T-helper 1 cell treated with Interleukin-12 subunit alpha and Interleukin-12 subunit beta and Interleukin-4 antibody, amounts not matched to agents 30 μg/mL and 1 μg/mL, for 36 hours (primary cell): Measurements from ENCODE around the gene EXOC4.

Experiments
- H3K27ac Mint-ChIP-seq: one replicate; pipeline ENCODE4 v1.8.0; 2021; ENCODE audit warnings: mild to moderate bottlenecking, mixed read lengths
- H3K27me3 Mint-ChIP-seq: one replicate; pipeline ENCODE4 v1.8.0; 2021; ENCODE audit warnings: low read depth, mixed read lengths
- H3K36me3 Mint-ChIP-seq: one replicate; pipeline ENCODE4 v1.8.0; 2021; ENCODE audit warnings: low read depth, mixed read lengths
- H3K4me1 Mint-ChIP-seq: one replicate; pipeline ENCODE4 v1.8.0; 2021; ENCODE audit warnings: low read depth, mixed read lengths
- H3K4me3 Mint-ChIP-seq: one replicate; pipeline ENCODE4 v1.8.0; 2021; ENCODE audit warnings: mild to moderate bottlenecking, moderate library complexity, mixed read lengths
- H3K9me3 Mint-ChIP-seq: one replicate; pipeline ENCODE4 v1.8.0; 2021; ENCODE audit warnings: mixed read lengths

Gene EXOC4

DNA sequence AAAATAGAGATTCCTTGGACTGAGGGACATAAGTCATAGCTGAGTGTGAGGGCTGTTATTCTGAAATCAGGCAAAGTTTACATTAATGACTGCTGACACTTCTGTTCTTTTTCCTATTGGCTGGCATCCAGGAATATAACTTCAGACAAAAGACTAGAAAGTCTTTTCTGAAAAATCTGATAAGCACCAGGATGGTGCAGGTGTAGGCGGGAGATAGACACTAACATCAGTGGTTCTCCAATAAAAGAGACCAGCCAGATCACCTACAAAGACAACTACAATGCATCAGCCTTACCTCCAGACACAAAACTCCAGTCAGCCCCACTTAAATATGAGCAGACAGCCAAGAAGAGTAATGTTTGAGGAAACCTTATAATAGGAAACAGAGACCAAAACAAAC lies 705.9 kb downstream of the EXOC4 start:
- Mint-ChIP-seq H3K4me3 (no peak overlapping the region), H3K27me3 (no peaks in the 10 kb centered on the region), H3K27ac (no peak overlapping the region), H3K4me1 (peaks cover 1% of the 10 kb centered on the region), H3K36me3 (peaks cover 1% of the 10 kb centered on the region), H3K9me3 (no peaks in the 10 kb centered on the region)

DNA sequence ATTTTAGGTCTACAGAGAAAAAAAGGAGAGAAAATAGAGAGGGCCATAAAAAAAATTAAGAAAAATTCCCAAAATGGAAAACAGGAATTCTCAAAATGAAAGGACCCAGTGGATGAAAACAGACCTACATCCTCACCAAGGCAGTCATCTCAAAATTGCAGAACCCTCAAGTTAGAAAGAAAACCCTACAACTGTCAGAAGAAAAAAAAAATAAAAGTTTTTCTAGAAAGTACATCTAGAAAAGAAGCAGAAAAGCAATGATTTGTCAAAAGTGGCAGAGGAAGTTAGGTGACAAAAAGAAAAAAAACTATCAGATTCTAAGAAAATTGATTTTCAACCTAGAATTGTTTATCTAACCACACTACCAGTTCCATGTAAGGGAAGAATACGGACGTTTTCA lies 706.6 kb downstream of the EXOC4 start:
- Mint-ChIP-seq H3K9me3 (peaks cover 3% of the 10 kb centered on the region), H3K4me3 (no peak overlapping the region), H3K4me1 (peaks cover 1% of the 10 kb centered on the region), H3K36me3 (peaks cover 3% of the 10 kb centered on the region), H3K27ac (no peak overlapping the region), H3K27me3 (no peaks in the 10 kb centered on the region)

DNA sequence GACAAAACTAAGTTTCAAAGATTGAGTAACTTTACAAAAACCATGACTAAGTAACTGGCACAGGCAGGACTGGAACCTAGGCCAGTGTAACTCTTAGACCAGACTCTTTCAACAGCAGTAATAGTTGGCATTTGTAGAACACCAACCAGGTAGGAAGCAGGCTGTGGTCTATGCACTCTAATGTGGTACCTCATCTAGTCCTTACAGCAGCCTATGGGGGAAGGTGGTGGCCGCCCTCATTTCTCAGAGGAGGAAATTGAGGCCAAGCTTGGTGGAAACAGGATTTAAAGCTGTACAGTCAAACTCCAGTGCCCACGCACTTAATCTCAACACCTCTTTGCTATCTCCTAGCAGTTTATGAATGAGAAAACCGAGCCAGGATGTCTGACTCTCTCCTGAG lies 708.8 kb downstream of the EXOC4 start:
- no peak overlapping the region for H3K4me3 Mint-ChIP-seq
- H3K4me1 Mint-ChIP-seq: peaks cover 1% of the 10 kb centered on the region
- H3K27ac Mint-ChIP-seq: no peak overlapping the region
- peaks cover 2% of the 10 kb centered on the region for H3K36me3 Mint-ChIP-seq
- H3K9me3 Mint-ChIP-seq: peaks cover 18% of the 10 kb centered on the region
- H3K27me3 Mint-ChIP-seq: no peaks in the 10 kb centered on the region

DNA sequence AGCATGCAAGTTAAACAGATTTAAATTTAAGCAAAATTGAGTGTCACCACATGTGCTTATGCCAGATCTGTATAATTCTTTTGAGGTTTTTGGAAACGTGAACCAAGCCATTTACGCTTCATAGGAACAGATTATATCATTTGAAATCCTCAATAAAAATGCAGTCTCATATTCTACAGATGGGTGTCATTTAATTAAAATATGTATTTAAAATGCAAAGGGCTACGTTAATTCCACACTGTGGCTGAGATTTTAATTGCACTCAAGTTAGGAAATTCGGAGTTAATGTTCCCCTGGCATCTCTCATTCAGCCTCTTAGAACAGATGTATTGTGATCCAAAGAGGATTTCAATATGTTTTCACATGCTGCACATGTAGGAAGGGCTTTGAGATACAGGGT lies 709.8 kb downstream of the EXOC4 start:
- Mint-ChIP-seq H3K4me3 (no peak overlapping the region), H3K27ac (no peak overlapping the region), H3K4me1 (peaks cover 1% of the 10 kb centered on the region), H3K9me3 (peaks cover 25% of the 10 kb centered on the region), H3K36me3 (peaks cover 2% of the 10 kb centered on the region), H3K27me3 (no peaks in the 10 kb centered on the region)

DNA sequence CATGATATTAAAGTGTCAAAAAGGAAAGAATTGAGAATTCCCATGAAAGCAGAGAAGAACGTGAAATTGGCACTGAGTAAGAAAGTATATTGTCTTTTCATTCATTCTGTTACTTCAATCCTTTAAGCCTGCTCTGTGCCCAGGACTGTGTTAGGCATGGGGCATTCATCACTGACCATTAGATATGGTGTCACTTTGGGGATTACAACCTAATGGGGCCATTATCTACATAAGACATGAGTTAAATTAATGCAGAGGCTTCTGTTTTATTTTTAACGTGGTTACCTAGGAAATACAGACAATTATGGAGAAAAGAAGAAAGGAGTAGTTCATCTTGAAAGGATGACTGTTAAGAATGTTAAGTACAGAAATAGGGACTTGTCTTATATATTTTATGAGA lies 710.8 kb downstream of the EXOC4 start:
- no peak overlapping the region for H3K27ac Mint-ChIP-seq
- H3K27me3 Mint-ChIP-seq: no peaks in the 10 kb centered on the region
- H3K4me3 Mint-ChIP-seq: no peak overlapping the region
- H3K36me3 Mint-ChIP-seq: peaks cover 2% of the 10 kb centered on the region
- peaks cover 1% of the 10 kb centered on the region for H3K4me1 Mint-ChIP-seq
- H3K9me3 Mint-ChIP-seq: peaks cover 34% of the 10 kb centered on the region

DNA sequence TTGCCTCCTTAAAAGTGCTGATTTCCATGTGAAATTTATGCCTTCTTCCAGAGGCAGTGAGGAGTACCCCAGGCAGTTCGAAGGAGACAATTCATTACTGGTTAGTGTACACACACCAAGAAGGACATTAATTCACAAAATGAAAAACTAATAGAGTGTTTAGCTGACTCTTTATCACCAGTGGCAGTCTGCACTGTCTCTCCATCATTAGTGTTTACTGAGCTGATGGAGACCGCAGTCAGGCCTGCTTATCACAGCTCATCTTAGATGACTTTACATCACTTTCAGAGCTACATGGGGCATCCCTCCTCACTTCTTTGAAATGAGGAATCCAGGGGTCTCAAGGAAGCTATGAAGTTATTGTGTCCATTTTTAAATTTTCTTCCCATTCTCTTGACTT lies 718.7 kb downstream of the EXOC4 start:
- Mint-ChIP-seq H3K27me3 (no peaks in the 10 kb centered on the region), H3K9me3 (peaks cover 24% of the 10 kb centered on the region), H3K4me3 (no peak overlapping the region), H3K36me3 (no peaks in the 10 kb centered on the region), H3K4me1 (no peaks in the 10 kb centered on the region), H3K27ac (no peak overlapping the region)

DNA sequence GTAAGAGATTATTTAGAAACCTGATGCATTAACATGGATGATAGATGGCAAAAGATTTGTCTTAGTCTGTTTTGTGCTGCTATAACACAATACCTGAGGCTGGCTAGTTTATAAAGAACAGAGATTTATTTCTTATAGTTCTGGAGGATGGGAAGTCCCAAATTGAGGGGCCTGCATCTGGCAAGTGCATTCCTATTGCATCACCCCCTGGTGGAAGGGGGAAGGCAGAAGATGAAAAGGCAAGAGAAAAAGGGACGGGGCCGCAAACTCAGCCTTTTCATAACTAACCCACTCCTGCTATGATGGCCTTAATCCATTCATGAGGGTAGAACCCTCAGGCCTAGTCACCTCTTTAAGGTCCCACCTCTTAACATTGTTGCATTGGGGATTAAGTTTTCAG lies 720.8 kb downstream of the EXOC4 start:
- H3K4me3 Mint-ChIP-seq: no peak overlapping the region
- H3K9me3 Mint-ChIP-seq: peaks cover 7% of the 10 kb centered on the region
- no peak overlapping the region for H3K27ac Mint-ChIP-seq
- no peaks in the 10 kb centered on the region for H3K36me3 Mint-ChIP-seq
- no peaks in the 10 kb centered on the region for H3K4me1 Mint-ChIP-seq
- H3K27me3 Mint-ChIP-seq: no peaks in the 10 kb centered on the region

DNA sequence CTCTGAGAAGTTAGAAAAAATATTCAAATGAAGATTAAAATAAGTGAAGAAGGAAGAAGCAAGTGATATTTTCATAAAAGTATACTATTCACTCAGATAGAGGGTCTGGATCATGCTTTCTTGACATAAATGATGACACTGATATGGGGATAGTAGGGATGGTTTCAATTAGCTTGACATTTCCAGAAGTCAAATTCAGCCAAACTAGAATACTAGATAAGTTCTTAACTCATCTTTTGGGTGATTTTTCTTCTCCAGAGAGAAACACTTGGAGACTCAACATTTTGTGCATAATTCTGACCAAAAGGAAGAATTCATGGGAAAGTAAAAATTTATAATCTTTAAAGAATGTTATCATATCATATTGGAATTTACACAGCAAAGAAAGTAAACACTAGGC lies 722.3 kb downstream of the EXOC4 start:
- Mint-ChIP-seq H3K4me3 (no peak overlapping the region), H3K27ac (no peak overlapping the region), H3K27me3 (no peaks in the 10 kb centered on the region), H3K36me3 (no peaks in the 10 kb centered on the region), H3K9me3 (no peaks in the 10 kb centered on the region), H3K4me1 (no peaks in the 10 kb centered on the region)

DNA sequence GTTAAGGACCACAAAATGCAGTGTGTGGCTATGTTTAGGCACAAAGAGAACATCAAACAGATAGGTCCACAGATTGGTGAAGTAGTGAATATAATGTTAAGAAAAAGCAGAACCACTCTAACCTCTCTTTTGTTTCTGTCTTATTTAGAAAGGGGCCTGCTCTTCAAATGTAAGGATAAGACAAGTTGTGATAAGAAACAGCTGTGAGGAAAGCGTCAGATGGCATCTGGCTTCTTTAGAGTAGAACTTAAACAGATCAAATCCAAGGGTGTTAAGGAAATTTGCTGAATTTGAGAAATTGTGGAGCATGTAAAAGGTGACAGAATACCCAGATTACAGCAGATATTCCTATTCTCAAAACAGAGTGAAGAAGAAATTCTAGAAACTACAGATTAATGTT lies 723.3 kb downstream of the EXOC4 start:
- no peaks in the 10 kb centered on the region for H3K9me3 Mint-ChIP-seq
- no peaks in the 10 kb centered on the region for H3K27me3 Mint-ChIP-seq
- H3K36me3 Mint-ChIP-seq: no peaks in the 10 kb centered on the region
- H3K4me3 Mint-ChIP-seq: no peak overlapping the region
- H3K4me1 Mint-ChIP-seq: no peaks in the 10 kb centered on the region
- no peak overlapping the region for H3K27ac Mint-ChIP-seq

DNA sequence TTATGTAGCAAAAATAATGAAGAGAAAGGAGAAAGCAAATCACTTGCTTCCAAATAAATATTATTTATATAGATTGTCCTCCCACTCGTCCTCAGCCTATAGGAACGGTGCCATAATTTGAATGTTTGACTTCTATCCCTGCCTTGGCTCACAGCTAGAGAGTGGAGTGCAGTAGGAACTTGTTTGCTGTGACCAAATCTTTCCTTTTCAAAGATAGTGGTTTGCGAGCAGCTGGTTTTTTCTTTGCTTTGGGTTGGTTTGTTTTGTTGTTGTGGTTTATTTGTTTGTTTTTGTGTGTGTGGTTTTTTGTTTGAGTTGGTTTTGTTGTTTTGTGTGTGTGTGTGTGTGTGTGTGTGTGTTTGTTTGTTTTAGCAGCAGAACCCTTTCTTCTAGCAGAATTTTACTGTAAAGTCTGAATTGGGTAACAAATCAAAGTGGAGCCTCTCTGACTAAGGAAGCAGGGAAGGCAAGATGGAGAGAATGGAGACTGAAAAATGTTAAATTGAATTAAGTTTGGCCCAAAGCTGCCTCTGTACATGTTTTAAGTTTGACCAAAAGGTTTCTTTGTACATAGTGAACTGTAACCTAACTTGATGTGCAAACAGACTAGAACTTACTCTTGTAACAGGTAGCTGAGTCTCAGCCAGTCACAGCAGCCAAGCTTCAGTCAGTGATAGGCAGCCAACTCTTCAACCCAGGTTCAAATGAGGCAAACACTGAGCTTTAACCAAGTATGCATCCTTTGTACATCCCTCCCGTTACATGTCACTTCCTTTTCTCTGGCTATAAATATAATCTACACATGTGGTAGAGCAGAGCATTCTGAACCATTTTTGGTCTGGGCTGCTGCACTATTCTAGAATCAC lies 724.8 kb downstream of the EXOC4 start:
- no peaks in the 10 kb centered on the region for H3K27me3 Mint-ChIP-seq
- no peaks in the 10 kb centered on the region for H3K4me1 Mint-ChIP-seq
- no peaks in the 10 kb centered on the region for H3K36me3 Mint-ChIP-seq
- H3K27ac Mint-ChIP-seq: no peak overlapping the region
- H3K4me3 Mint-ChIP-seq: no peak overlapping the region
- H3K9me3 Mint-ChIP-seq: no peaks in the 10 kb centered on the region

DNA sequence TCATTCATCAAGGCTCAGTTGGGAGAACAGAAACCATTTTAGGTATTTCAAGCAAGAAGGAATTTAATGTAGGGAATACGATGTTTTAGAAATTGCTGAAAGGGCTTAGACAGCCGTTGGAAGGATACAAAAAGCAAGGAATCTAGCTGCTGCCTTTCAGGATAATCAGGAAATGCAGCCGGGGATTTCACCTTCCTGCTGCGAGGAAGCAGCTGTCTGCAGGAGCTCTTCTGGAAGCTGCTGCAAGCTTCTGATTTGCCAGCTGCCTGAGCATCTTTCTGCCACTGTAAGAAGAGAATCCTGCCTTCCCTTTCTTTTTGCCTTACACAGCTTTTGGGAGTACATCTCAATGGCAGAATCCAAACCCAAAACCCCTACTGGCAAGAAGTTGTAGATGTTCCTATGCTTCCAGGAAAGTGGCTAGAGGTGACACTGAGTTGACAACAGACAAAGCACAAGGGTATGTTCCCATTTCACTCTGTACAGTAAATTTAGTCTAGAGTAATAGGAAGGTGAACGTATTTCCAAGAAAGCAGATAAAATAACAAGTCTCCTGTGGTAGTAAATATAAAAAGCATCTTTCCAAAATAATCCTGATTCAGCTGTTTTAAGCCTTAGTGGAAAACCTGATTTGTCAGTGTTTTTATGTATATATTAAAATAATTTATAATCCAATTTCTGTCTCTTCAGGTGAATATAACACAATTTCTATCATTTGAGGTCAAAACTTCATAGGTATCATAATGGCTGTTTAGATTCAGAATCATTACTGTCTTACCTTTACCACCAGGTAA lies 725.8 kb downstream of the EXOC4 start:
- H3K36me3 Mint-ChIP-seq: no peaks in the 10 kb centered on the region
- no peak overlapping the region for H3K4me3 Mint-ChIP-seq
- no peaks in the 10 kb centered on the region for H3K4me1 Mint-ChIP-seq
- H3K9me3 Mint-ChIP-seq: no peaks in the 10 kb centered on the region
- H3K27me3 Mint-ChIP-seq: no peaks in the 10 kb centered on the region
- no peak overlapping the region for H3K27ac Mint-ChIP-seq

DNA sequence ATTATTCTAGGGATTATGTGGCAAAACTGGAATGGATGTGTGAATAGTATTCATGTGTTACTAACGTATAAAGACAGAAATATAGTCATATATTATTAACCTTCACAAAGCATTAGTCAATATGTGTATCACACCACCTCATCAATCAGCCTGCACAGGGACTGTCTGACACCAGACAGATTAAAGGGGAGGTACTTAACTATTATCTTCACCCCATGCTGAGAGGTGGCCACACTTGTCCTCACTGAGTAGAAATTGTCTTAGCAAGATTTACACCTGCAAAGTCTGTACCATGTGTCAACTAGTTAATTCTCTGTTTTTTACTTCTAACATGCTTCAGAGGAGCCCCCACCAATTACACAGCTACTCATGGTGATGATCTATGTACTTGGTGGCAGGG lies 727.9 kb downstream of the EXOC4 start:
- Mint-ChIP-seq H3K9me3 (no peaks in the 10 kb centered on the region), H3K4me1 (no peaks in the 10 kb centered on the region), H3K4me3 (no peak overlapping the region), H3K27me3 (no peaks in the 10 kb centered on the region), H3K36me3 (no peaks in the 10 kb centered on the region), H3K27ac (no peak overlapping the region)

DNA sequence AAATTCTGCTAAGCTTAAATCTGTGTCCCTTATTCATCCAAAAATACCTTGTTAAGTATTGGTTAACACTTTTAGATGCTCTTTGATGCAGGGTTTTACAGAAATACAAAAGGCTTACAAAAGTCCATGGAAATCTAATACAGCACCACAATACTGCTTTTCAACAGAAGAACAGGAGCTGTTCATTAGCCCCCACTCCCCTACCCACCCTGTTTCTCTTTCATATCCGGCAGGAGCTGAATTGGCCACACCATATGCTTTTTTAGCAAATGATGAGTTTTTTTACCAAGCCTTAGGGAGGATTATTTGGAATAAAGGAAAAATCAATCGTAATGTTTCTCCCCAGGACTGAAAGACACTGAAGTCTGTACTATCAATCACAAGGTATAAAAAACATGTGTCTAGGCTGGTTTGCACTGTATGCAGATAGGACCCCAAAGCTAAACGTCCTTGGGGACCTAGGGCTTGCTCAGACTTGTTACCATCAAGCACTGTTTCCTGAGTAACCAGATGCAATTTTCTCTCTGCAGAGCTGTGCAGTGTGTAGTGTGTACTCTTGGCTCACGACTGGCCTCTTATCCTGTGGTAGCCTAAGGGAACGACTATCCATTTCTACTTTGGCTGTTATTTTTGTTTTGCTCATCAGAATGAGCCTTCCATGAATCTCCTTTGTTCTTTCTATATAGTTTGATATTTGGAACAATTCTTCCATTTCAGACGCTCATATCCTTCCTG lies 731.0 kb downstream of the EXOC4 start:
- no peak overlapping the region for H3K27ac Mint-ChIP-seq

DNA sequence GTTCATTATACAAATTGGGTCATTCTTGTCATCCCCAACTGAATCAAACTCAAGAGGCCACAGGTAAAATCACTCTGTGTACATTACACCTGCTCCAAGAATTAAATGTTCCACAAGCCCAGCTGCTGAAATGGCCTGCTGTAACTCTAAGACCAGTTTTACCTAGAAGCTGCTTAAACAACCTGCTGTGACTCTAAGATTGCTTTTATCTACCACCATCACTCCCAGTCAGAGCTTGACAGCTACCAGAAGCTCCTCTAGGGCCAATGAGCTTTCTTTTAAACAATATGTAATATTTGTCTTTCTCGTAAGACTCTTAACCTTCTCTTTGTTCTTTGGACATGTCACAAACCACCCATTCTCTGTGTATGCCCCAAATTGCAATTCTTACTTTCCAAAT lies 732.4 kb downstream of the EXOC4 start:
- H3K27ac Mint-ChIP-seq: no peak overlapping the region
- H3K4me1 Mint-ChIP-seq: no peaks in the 10 kb centered on the region
- no peaks in the 10 kb centered on the region for H3K36me3 Mint-ChIP-seq
- no peaks in the 10 kb centered on the region for H3K27me3 Mint-ChIP-seq
- no peaks in the 10 kb centered on the region for H3K9me3 Mint-ChIP-seq
- H3K4me3 Mint-ChIP-seq: no peak overlapping the region

More for the DNA sequence above, 731.0 kb downstream of the EXOC4 start:
- Mint-ChIP-seq H3K9me3 (no peaks in the 10 kb centered on the region), H3K4me1 (no peaks in the 10 kb centered on the region), H3K4me3 (no peak overlapping the region), H3K36me3 (no peaks in the 10 kb centered on the region), H3K27me3 (no peaks in the 10 kb centered on the region)
